ENCODE data around the gene IFNAR1.

The IFNAR1 gene

DNA sequence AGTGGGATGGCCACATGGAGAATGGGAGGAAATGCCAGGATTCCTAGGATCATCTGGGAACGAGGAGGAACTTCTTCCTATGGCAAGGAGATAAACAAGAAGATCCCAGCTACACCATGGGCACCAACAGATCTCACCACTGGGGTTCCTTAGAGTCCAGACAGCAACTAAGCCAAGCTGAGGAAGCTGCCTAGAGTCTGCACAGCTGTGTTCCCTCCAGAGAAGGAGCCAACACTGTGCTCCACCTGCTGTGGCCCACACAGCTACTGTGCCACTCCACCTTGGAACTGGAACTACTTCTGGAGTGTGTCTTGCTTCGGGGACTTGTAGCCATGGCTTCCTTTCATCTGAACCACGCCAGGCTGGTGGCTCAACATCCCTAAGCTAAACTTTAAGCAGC lies 6.0 kb downstream of the IFNAR1 start:
- TF ChIP-seq REST (IDR thresholded peaks at IDR 0.05; ENCODE audit: insufficient replicate concordance, low read depth) (no peak), POLR2AphosphoS5 (IDR thresholded peaks at IDR 0.05; ENCODE audit: low read depth) (no peak), GABPA (IDR thresholded peaks at IDR 0.05; ENCODE audit: low read depth) (no peak), SPI1 (IDR thresholded peaks at IDR 0.05; ENCODE audit: borderline replicate concordance, low read depth) (no peak)
- TF ChIP-seq, protein P1, sequence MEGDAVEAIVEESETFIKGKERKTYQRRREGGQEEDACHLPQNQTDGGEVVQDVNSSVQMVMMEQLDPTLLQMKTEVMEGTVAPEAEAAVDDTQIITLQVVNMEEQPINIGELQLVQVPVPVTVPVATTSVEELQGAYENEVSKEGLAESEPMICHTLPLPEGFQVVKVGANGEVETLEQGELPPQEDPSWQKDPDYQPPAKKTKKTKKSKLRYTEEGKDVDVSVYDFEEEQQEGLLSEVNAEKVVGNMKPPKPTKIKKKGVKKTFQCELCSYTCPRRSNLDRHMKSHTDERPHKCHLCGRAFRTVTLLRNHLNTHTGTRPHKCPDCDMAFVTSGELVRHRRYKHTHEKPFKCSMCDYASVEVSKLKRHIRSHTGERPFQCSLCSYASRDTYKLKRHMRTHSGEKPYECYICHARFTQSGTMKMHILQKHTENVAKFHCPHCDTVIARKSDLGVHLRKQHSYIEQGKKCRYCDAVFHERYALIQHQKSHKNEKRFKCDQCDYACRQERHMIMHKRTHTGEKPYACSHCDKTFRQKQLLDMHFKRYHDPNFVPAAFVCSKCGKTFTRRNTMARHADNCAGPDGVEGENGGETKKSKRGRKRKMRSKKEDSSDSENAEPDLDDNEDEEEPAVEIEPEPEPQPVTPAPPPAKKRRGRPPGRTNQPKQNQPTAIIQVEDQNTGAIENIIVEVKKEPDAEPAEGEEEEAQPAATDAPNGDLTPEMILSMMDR (IDR thresholded peaks at IDR 0.05; ENCODE audit: insufficient read depth, low read length), result no peak
- Histone ChIP-seq H3K27me3 (ENCODE audit: insufficient read depth, poor library complexity, severe bottlenecking) (no peaks in the 10 kb centered on the region), H3K27ac (replicated peaks) (no peak overlapping the region), H3K4me3 (replicated peaks; ENCODE audit: insufficient read depth, low read length) (no peak overlapping the region)
- no peak for DNase-seq (ENCODE audit: low read depth in 1 of 2, low spot score in 1 of 2)

GRCh38 chr21:33332143-33332542 lies 7.4 kb downstream of the IFNAR1 start:
- no peak overlapping the region for H3K4me3 ChIP-seq (replicated peaks; ENCODE audit: insufficient read depth, low read length)
- TF ChIP-seq POLR2AphosphoS5 (IDR thresholded peaks at IDR 0.05; ENCODE audit: low read depth) (no peak), REST (IDR thresholded peaks at IDR 0.05; ENCODE audit: insufficient replicate concordance, low read depth) (no peak), SPI1 (IDR thresholded peaks at IDR 0.05; ENCODE audit: borderline replicate concordance, low read depth) (no peak), GABPA (IDR thresholded peaks at IDR 0.05; ENCODE audit: low read depth) (no peak)
- TF ChIP-seq, protein P1 (IDR thresholded peaks at IDR 0.05; ENCODE audit: insufficient read depth, low read length), result no peak
- DNase-seq (ENCODE audit: low read depth in 1 of 2, low spot score in 1 of 2), result no peak
- no peak overlapping the region for H3K27ac ChIP-seq (replicated peaks)
- no peaks in the 10 kb centered on the region for H3K27me3 ChIP-seq (ENCODE audit: insufficient read depth, poor library complexity, severe bottlenecking)

DNA sequence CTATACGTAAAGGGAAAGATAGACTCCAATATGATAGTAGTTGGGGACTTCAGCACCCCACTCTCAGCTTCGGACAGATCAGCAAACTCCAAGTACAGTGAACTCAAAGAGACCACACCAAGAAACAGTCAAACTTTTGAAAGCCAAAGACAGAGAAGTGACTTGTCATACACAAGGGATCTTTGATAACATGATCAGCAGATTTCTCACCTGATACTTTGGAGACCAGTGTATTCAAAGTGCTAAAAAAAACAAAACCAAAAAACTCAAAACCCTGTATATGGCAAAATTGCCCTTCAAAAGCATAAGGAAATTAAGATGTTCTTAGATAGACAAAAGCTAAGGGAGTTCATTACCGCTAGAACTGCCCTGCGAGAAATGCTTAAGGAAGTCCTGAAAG lies 9.4 kb downstream of the IFNAR1 start:
- Histone ChIP-seq H3K27me3 (ENCODE audit: insufficient read depth, poor library complexity, severe bottlenecking) (no peaks in the 10 kb centered on the region), H3K4me3 (replicated peaks; ENCODE audit: insufficient read depth, low read length) (no peak overlapping the region), H3K27ac (replicated peaks) (no peak overlapping the region)
- DNase-seq (ENCODE audit: low read depth in 1 of 2, low spot score in 1 of 2), result no peak
- TF ChIP-seq POLR2AphosphoS5 (IDR thresholded peaks at IDR 0.05; ENCODE audit: low read depth), result no peak
- no peak for TF ChIP-seq GABPA (IDR thresholded peaks at IDR 0.05; ENCODE audit: low read depth)
- TF ChIP-seq REST (IDR thresholded peaks at IDR 0.05; ENCODE audit: insufficient replicate concordance, low read depth), result no peak
- TF ChIP-seq, protein P1 (IDR thresholded peaks at IDR 0.05; ENCODE audit: insufficient read depth, low read length), result no peak
- TF ChIP-seq SPI1 (IDR thresholded peaks at IDR 0.05; ENCODE audit: borderline replicate concordance, low read depth), result no peak

All from HL-60 (cell line).